Endothelial cell of umbilical vein (primary cell): ENCODE measurements around the gene SLC6A9.

Experiments
- FOS ChIP-seq: IDR thresholded peaks from 2 replicates; pipeline ENCODE4 v1.6.1; 2011; ENCODE audit warnings: mild to moderate bottlenecking, low read length, moderate library complexity, borderline replicate concordance; ENCODE audit not compliant: insufficient read depth
- POLR2A ChIP-seq: IDR thresholded peaks from 2 replicates; pipeline ENCODE4 v1.6.1; 2012; ENCODE audit warnings: low read depth, mild to moderate bottlenecking, control low read depth, low read length
- TF ChIP-seq, protein P1 (sequence below), 2 donors: IDR thresholded peaks; 1 replicate in 1 of 2; 2 replicates in 1 of 2; pipeline ENCODE4 v1.5.1; 2011; ENCODE audit warnings: low read length in 2 of 2, mild to moderate bottlenecking in 2 of 2, moderate library complexity in 2 of 2, control low read depth in 1 of 2, inconsistent platforms in 1 of 2, low read depth in 1 of 2; ENCODE audit not compliant: insufficient read depth in 1 of 2; ENCODE audit errors: extremely low read depth in 1 of 2

DNA sequence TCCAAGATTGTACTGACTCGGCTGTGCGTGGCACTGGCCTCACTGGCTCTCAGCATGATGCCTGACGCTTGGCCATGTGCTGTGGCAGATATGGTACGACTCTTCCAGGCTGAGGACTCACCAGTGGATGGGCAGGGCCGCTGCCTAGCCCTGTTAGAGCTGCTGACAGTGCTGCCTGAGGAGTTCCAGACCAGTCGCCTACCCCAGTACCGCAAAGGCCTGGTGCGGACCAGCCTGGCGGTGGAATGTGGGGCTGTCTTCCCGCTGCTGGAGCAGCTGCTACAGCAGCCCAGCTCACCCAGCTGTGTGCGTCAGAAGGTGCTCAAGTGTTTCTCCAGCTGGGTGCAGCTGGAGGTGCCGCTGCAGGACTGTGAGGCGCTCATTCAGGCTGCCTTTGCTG is 81.6 kb downstream of the SLC6A9 start:
- TF ChIP-seq POLR2A, result no peak
- TF ChIP-seq, protein P1, sequence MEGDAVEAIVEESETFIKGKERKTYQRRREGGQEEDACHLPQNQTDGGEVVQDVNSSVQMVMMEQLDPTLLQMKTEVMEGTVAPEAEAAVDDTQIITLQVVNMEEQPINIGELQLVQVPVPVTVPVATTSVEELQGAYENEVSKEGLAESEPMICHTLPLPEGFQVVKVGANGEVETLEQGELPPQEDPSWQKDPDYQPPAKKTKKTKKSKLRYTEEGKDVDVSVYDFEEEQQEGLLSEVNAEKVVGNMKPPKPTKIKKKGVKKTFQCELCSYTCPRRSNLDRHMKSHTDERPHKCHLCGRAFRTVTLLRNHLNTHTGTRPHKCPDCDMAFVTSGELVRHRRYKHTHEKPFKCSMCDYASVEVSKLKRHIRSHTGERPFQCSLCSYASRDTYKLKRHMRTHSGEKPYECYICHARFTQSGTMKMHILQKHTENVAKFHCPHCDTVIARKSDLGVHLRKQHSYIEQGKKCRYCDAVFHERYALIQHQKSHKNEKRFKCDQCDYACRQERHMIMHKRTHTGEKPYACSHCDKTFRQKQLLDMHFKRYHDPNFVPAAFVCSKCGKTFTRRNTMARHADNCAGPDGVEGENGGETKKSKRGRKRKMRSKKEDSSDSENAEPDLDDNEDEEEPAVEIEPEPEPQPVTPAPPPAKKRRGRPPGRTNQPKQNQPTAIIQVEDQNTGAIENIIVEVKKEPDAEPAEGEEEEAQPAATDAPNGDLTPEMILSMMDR (IDR thresholded peaks at IDR 0.05; ENCODE audit: extremely low read depth in 1 of 2, insufficient read depth in 1 of 2, low read depth in 1 of 2, low read length in 2 of 2), result no peak
- no peak for TF ChIP-seq FOS
